ENCODE data around the gene ILDR1.
A peak's percentile ranks its signal among the peaks of the same experiment; 100 is the strongest.

Gene ILDR1

DNA sequence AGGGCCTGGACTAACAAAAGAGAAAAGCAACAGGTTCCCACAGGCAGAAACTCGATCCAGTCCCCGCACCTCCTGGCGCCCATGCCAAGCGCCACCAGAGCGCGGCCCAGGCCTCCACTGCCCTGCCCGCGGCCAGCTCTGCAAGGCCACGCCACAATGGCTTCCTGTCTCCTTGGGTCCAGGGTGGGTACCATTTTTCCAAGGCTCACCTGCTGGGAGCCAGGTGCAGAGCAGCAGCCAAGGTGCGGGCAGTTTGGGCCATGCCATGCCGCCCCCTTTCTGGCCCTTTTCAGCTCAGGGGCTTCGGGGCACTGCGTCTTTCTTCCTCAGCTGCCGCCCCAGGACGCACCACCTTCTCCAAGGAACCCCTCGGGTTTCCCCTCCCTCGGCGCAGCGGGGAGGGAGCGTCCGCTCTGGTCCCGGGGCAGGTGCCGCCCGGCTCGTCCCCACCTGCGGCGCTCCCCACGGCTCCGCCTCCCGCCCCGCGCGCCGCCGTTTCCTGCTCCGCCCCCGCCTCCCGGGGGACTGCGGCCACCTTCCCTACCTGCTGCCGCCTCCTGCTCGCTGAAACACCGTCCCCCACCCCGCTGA, at the start of gene ILDR1:
TSS of gene ILDR1 (minus strand) at position 437 of the 591 bp plus-strand sequence. CDS start at position 267, 170 bp downstream.
- H3K4me3 ChIP-seq (ENCODE audit: low read length): peak within 1 kb of the TSS; percentile 42
- DNase-seq (ENCODE audit: low read depth): no peak
- TF ChIP-seq, protein P1, sequence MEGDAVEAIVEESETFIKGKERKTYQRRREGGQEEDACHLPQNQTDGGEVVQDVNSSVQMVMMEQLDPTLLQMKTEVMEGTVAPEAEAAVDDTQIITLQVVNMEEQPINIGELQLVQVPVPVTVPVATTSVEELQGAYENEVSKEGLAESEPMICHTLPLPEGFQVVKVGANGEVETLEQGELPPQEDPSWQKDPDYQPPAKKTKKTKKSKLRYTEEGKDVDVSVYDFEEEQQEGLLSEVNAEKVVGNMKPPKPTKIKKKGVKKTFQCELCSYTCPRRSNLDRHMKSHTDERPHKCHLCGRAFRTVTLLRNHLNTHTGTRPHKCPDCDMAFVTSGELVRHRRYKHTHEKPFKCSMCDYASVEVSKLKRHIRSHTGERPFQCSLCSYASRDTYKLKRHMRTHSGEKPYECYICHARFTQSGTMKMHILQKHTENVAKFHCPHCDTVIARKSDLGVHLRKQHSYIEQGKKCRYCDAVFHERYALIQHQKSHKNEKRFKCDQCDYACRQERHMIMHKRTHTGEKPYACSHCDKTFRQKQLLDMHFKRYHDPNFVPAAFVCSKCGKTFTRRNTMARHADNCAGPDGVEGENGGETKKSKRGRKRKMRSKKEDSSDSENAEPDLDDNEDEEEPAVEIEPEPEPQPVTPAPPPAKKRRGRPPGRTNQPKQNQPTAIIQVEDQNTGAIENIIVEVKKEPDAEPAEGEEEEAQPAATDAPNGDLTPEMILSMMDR (conservative IDR thresholded peaks at IDR 0.05; ENCODE audit: low read depth, low read length): no peak

DNA sequence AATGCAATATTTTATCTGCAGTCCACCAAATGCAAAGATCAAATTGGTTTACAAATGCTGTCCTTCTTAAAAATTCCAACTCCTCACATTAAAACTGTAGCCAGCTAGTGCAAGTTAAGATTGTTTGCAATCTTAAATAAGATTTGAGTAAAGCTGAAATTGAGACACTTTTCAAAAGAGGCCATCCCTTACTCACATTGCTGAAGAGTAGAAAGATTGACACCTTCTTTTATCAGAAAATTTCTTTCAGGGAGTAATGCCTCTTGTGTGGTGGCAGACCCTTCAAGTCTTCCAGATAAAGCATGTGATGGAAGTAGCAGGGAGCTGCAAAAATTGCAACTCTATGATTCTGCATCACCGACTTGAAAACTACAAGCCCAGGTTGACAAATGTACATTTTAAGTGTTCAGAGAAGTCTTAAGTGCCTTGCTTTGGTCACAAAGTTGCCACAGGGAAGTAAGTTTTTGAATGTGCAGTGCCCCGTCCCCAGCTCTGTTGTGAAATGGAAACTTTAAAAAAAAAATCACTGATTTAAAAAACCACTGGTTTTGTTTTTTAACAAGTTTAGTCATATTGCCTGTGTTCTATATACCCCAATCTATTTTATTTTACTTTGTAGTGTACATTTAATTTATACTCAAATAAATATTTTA, 45.7 kb upstream of the ILDR1 start:
- H3K4me3 ChIP-seq (ENCODE audit: low read length): no peak overlapping the region
- DNase-seq (ENCODE audit: low read depth): no peak
- TF ChIP-seq, protein P1 (conservative IDR thresholded peaks at IDR 0.05; ENCODE audit: low read depth, low read length): no peak

DNA sequence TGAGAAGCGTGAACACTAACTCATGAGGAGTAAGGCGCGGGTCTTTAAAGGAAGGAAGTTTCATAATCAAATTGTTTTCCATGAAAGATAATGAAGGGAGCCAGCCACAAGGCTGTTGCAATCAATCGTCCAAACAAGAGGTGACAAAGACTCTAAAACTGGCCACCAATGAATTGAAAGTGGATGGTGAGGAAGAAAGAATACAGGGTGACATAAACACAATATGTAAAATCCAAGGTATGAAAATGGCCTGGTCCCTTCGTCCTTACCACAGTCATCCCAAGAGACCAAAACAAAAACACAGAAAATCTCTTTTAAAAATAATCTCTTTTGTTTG, 45.1 kb upstream of the ILDR1 start:
- no peak overlapping the region for H3K4me3 ChIP-seq (ENCODE audit: low read length)
- DNase-seq (ENCODE audit: low read depth): no peak
- TF ChIP-seq, protein P1 (conservative IDR thresholded peaks at IDR 0.05; ENCODE audit: low read depth, low read length): no peak

GRCh38 chr3:122066331-122067213, 44.5 kb upstream of the ILDR1 start:
- no peak overlapping the region for H3K4me3 ChIP-seq (ENCODE audit: low read length)
- TF ChIP-seq, protein P1 (conservative IDR thresholded peaks at IDR 0.05; ENCODE audit: low read depth, low read length): no peak
- DNase-seq (ENCODE audit: low read depth): no peak

GRCh38 chr3:122064326-122064725, 42.3 kb upstream of the ILDR1 start:
- TF ChIP-seq, protein P1 (conservative IDR thresholded peaks at IDR 0.05; ENCODE audit: low read depth, low read length): no peak
- DNase-seq (ENCODE audit: low read depth): no peak
- no peak overlapping the region for H3K4me3 ChIP-seq (ENCODE audit: low read length)

- no peak overlapping the region for H3K4me3 ChIP-seq (ENCODE audit: low read length)
- no peak for DNase-seq (ENCODE audit: low read depth)
- TF ChIP-seq, protein P1 (conservative IDR thresholded peaks at IDR 0.05; ENCODE audit: low read depth, low read length): no peak
Measured at GRCh38 chr3:122063908-122064307, 41.9 kb upstream of the ILDR1 start.
